CD4-positive, alpha-beta T cell treated with Interleukin-15 for 1 hour (primary cell): ENCODE data around the gene WNT7A.
"Not testable (repeated sequence)": the region's sequence is repeated elsewhere in the genome, so short reads cannot be mapped to it uniquely, and the experiment has no call there.

Source experiments
- DNase-seq: peaks from one replicate; pipeline ENCODE4 v3.0.0-alpha.2; 2020

The WNT7A gene

GRCh38 chr3:13879946-13880810, at the start of gene WNT7A:
TSS of gene WNT7A (minus strand) at chr3:13880071. CDS start at chr3:13879816, 255 bp downstream.
- DNase-seq: peak; percentile 54

- not testable (repeated sequence) for DNase-seq
Observed at GRCh38 chr3:13928741-13929140, 48.9 kb upstream of the WNT7A start.

- no peak for DNase-seq
Observed at GRCh38 chr3:13927295-13927694, 47.4 kb upstream of the WNT7A start.

- DNase-seq: no peak
Observed at GRCh38 chr3:13916375-13916774, 36.5 kb upstream of the WNT7A start.

- DNase-seq: no peak
Observed at GRCh38 chr3:13902648-13903238, 22.9 kb upstream of the WNT7A start.

- DNase-seq: no peak
Observed at GRCh38 chr3:13901935-13902584, 22.2 kb upstream of the WNT7A start.

- DNase-seq: no peak
Observed at GRCh38 chr3:13898346-13898745, 18.5 kb upstream of the WNT7A start.

- peak; percentile 56 for DNase-seq
Observed at GRCh38 chr3:13896473-13897154, 16.7 kb upstream of the WNT7A start.

- DNase-seq: peak; percentile 94
Observed at GRCh38 chr3:13895155-13896105, 15.6 kb upstream of the WNT7A start.

GRCh38 chr3:13894807-13895154, 14.9 kb upstream of the WNT7A start:
- no peak for DNase-seq

- no peak for DNase-seq
Observed at GRCh38 chr3:13894096-13894806, 14.4 kb upstream of the WNT7A start.

- DNase-seq: no peak
Observed at GRCh38 chr3:13892304-13892703, 12.4 kb upstream of the WNT7A start.

- no peak for DNase-seq
Observed at GRCh38 chr3:13891492-13892073, 11.7 kb upstream of the WNT7A start.

- DNase-seq: no peak
Observed at GRCh38 chr3:13891017-13891392, 11.1 kb upstream of the WNT7A start.

- peak; percentile 49 for DNase-seq
Observed at GRCh38 chr3:13890377-13891016, 10.6 kb upstream of the WNT7A start.

GRCh38 chr3:13888576-13888975, 8.7 kb upstream of the WNT7A start:
- DNase-seq: no peak

GRCh38 chr3:13887495-13888300, 7.8 kb upstream of the WNT7A start:
- no peak for DNase-seq

- no peak for DNase-seq
Observed at GRCh38 chr3:13886593-13887129, 6.8 kb upstream of the WNT7A start.

GRCh38 chr3:13885704-13886010, 5.8 kb upstream of the WNT7A start:
- DNase-seq: no peak
